ENCODE measurements around the gene PVR.
"Not testable (repeated sequence)": the region's sequence is repeated elsewhere in the genome, so short reads cannot be mapped to it uniquely, and the experiment has no call there.

Gene PVR

DNA sequence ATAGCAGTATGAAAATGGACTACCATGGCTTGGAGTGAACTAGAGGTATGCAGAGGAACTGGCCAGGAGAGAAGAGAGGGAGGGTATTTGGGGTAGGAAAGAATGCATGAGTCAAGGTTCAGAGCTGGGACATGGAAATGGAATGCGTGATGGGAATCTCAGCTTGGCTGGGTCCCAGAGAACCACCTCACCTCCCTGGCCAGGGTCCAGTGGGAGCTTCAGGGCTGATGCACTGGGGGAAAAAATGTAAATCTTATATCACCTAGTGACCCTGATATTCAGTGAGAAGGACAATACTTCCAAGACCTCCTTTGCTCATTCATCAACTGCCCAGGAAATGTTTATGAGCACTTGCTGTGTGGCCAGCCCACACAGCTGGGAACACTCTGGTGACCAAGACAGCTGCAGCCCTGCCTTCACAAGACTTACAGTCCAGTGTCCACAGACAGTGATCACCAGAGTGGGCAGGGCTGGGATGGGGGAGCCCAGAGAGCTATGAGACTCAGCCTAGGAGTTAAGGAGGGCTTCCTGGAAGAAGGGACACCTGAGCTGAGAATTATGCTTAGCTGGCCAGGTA is 17.6 kb upstream of the PVR start:
- H3K4me3 ChIP-seq (ENCODE audit: low read depth in 1 of 2, low read length in 1 of 2), result no peak overlapping the region
- H3K27me3 ChIP-seq, result no peaks in the 10 kb centered on the region
- peaks cover 20 to 23% of the 10 kb centered on the region in 2 experiments for H3K4me1 ChIP-seq (ENCODE audit: control insufficient read depth in 1 of 2, insufficient read depth in 1 of 2, low read depth in 1 of 2, low read length in 1 of 2)
- no peak overlapping the region for H3K27ac ChIP-seq
- no peaks in the 10 kb centered on the region for H3K9me3 ChIP-seq
- TF ChIP-seq, protein P1, sequence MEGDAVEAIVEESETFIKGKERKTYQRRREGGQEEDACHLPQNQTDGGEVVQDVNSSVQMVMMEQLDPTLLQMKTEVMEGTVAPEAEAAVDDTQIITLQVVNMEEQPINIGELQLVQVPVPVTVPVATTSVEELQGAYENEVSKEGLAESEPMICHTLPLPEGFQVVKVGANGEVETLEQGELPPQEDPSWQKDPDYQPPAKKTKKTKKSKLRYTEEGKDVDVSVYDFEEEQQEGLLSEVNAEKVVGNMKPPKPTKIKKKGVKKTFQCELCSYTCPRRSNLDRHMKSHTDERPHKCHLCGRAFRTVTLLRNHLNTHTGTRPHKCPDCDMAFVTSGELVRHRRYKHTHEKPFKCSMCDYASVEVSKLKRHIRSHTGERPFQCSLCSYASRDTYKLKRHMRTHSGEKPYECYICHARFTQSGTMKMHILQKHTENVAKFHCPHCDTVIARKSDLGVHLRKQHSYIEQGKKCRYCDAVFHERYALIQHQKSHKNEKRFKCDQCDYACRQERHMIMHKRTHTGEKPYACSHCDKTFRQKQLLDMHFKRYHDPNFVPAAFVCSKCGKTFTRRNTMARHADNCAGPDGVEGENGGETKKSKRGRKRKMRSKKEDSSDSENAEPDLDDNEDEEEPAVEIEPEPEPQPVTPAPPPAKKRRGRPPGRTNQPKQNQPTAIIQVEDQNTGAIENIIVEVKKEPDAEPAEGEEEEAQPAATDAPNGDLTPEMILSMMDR (IDR thresholded peaks at IDR 0.05), result no peak
- H3K36me3 ChIP-seq, result no peaks in the 10 kb centered on the region

DNA sequence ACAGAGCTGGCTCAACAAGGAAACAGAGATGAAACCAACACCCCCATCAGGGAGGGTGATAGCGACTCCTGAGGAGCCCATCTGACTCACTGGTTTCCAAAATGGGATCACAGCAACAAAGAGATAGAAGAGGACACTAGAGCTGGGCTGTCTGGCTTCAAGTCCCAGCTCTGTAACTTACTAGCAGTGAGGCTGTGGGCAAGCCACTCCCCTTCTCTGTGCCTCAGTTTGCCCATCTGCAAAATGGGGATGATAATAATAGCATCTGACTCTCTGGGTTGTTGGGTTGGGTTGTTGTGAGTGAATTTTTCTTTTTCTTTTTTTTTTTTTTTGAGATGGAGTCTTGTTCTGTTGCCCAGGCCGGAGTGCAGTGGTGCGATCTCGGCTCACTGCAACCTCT is 16.1 kb upstream of the PVR start:
- Histone ChIP-seq H3K4me3 (ENCODE audit: low read depth in 1 of 2, low read length in 1 of 2) (no peak overlapping the region), H3K4me1 (ENCODE audit: control insufficient read depth in 1 of 2, insufficient read depth in 1 of 2, low read depth in 1 of 2, low read length in 1 of 2) (peaks cover 18 to 19% of the 10 kb centered on the region in 2 experiments), H3K27ac (no peak overlapping the region), H3K27me3 (no peaks in the 10 kb centered on the region), H3K36me3 (no peaks in the 10 kb centered on the region), H3K9me3 (no peaks in the 10 kb centered on the region)
- TF ChIP-seq, protein P1 (IDR thresholded peaks at IDR 0.05), result no peak

DNA sequence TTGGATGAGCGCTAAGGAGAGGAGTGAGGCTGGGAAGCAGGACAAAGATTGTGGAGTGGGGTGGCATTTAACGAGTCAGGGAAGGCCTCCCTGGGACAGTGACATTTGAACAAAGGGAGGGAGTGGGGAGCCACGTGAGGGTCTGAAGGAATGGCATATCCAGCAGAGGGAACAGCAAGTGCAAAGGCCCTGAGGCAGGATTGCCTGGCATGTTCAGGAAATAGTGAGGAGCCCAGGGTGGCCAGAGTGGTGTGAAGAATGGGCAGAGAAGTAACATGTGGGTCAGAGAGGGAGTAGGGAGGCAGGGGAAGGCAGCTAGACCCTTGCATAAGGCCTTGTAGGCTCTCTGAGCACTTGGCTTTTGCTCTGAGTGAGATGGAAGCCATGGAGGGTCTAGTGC is 14.9 kb upstream of the PVR start:
- H3K4me3 ChIP-seq (ENCODE audit: low read depth in 1 of 2, low read length in 1 of 2), result no peak overlapping the region
- H3K27me3 ChIP-seq, result peaks cover 5% of the 10 kb centered on the region
- H3K9me3 ChIP-seq, result no peaks in the 10 kb centered on the region
- H3K36me3 ChIP-seq, result no peaks in the 10 kb centered on the region
- H3K27ac ChIP-seq, result no peak overlapping the region
- H3K4me1 ChIP-seq (ENCODE audit: control insufficient read depth in 1 of 2, insufficient read depth in 1 of 2, low read depth in 1 of 2, low read length in 1 of 2), result peaks cover 7% of the 10 kb centered on the region in 2 experiments
- TF ChIP-seq, protein P1 (IDR thresholded peaks at IDR 0.05), result no peak

DNA sequence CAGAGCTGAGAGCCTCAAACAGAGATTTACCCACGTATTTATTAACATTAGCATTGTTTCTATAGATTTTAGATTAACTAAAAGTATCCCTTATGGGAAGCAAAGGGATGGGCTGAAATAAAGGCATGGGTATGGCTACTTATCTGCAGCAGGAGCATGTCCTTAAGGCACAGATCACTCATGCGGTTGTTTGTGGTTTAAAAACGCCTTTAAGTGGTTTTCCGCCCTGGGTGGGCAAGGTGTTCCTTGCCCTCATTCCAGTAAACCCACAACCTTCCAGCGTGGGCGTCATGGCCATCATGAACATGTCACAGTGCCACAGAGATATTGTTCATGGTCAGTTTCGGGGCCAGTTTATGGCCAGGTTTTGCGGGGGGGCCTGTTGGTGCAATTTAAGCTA is 12.1 kb upstream of the PVR start:
- peaks cover 15 to 17% of the 10 kb centered on the region in 2 experiments for H3K4me1 ChIP-seq (ENCODE audit: control insufficient read depth in 1 of 2, insufficient read depth in 1 of 2, low read depth in 1 of 2, low read length in 1 of 2)
- not testable (repeated sequence) for H3K27ac ChIP-seq; H3K36me3 ChIP-seq; H3K4me3 ChIP-seq (ENCODE audit: low read depth in 1 of 2, low read length in 1 of 2); H3K27me3 ChIP-seq; H3K9me3 ChIP-seq

DNA sequence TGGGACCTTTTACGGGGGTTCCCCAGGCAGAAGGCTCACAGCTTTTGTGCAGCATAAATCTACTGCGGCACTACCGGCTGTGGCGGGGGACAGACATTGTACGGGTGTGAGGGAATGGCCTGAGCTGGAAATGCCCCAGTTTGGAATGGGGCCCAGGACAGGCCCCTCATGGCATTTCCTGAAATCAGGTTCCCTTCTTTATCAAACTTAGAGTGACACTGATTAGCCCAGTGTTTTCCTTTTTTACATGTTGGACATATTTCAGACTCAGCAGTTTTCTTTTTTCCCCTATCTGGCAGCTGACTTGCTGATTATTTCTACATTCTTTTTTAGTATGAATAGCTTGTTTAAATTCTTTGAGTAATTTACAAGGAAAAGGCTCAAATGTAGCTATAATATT is 9.7 kb upstream of the PVR start:
- H3K27me3 ChIP-seq; H3K9me3 ChIP-seq; H3K4me3 ChIP-seq (ENCODE audit: low read depth in 1 of 2, low read length in 1 of 2); H3K36me3 ChIP-seq; H3K27ac ChIP-seq: not testable (repeated sequence)
- peaks cover 19 to 24% of the 10 kb centered on the region in 2 experiments for H3K4me1 ChIP-seq (ENCODE audit: control insufficient read depth in 1 of 2, insufficient read depth in 1 of 2, low read depth in 1 of 2, low read length in 1 of 2)

DNA sequence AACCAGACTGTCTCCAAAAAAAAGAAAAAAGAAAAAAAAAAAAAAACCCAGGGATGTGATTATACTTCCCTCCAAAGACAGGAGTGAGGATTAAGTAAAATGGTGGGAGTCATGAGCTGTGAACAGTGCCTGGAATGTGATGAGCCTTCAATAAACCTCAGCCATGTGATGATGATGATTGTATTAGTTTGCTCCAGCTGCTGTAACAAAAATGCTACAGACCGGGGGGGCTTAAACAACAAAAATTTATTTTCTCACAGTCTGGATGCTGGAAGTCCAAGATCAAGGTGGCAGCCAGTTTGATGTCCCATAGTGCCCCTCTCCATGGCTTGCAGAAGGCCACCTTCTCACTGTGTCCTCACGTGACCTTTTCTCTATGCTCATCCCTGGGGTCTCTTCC is 8.9 kb upstream of the PVR start:
- H3K36me3 ChIP-seq, result no peaks in the 10 kb centered on the region
- H3K27ac ChIP-seq, result no peak overlapping the region
- H3K9me3 ChIP-seq, result no peaks in the 10 kb centered on the region
- TF ChIP-seq, protein P1 (IDR thresholded peaks at IDR 0.05), result no peak
- no peak overlapping the region for H3K4me3 ChIP-seq (ENCODE audit: low read depth in 1 of 2, low read length in 1 of 2)
- peaks cover 19 to 24% of the 10 kb centered on the region in 2 experiments for H3K4me1 ChIP-seq (ENCODE audit: control insufficient read depth in 1 of 2, insufficient read depth in 1 of 2, low read depth in 1 of 2, low read length in 1 of 2)
- H3K27me3 ChIP-seq, result peaks cover 5% of the 10 kb centered on the region
